HAP-1 (cell line): ENCODE results near the gene ZFP62.

Source experiments
- DNase-seq, 2 experiments: peaks; one replicate each; pipeline ENCODE4 v3.0.0-alpha.2; 2016 to 2020; ENCODE audit warnings: low spot score in 2 of 2
- H3K27me3 ChIP-seq: fragments of 250-450 bp; sonication (Bioruptor Pico); 2 replicates; pipeline ENCODE4 v1.5.1; 2020; ENCODE audit warnings: low read depth, mild to moderate bottlenecking, moderate library complexity
- H3K36me3 ChIP-seq: fragments of 250-450 bp; sonication (Bioruptor Pico); replicated peaks from 2 replicates; pipeline ENCODE4 v1.5.1; 2020; ENCODE audit warnings: mild to moderate bottlenecking
- H3K4me1 ChIP-seq: fragments of 250-450 bp; sonication (Bioruptor Pico); 2 replicates; pipeline ENCODE4 v1.5.1; 2020; ENCODE audit warnings: mild to moderate bottlenecking
- H3K4me3 ChIP-seq: fragments of 250-450 bp; sonication (Bioruptor Pico); 2 replicates; pipeline ENCODE4 v1.5.1; 2020; ENCODE audit warnings: mild to moderate bottlenecking, moderate library complexity
- H3K9me3 ChIP-seq: fragments of 250-450 bp; sonication (Bioruptor Pico); 2 replicates; pipeline ENCODE4 v1.5.1; 2020; ENCODE audit warnings: mild to moderate bottlenecking, moderate library complexity
- in situ Hi-C: fragments of 300-500 bp; cut with MboI; formaldehyde crosslinking; loops from 3 replicates; pipeline ENCODE4 v1.14.3; 2020; ENCODE audit warnings: low sequenced_read_pairs, inconsistent platforms, mixed read lengths

ZFP62 gene

GRCh38 chr5:180853848-180854176, 7.3 kb downstream of the ZFP62 start:
- peaks cover 29% of the 10 kb centered on the region for H3K9me3 ChIP-seq
- H3K36me3 ChIP-seq = peaks cover 32% of the 10 kb centered on the region
- H3K27me3 ChIP-seq = no peaks in the 10 kb centered on the region
- H3K4me3 ChIP-seq = no peak overlapping the region
- in situ Hi-C loops = no loop called here
- no peaks in the 10 kb centered on the region for H3K4me1 ChIP-seq
- DNase-seq = no peak

- in situ Hi-C loops = no loop called here
- no peaks in the 10 kb centered on the region for H3K27me3 ChIP-seq
- H3K4me3 ChIP-seq = no peak overlapping the region
- no peaks in the 10 kb centered on the region for H3K4me1 ChIP-seq
- H3K36me3 ChIP-seq = peaks cover 28% of the 10 kb centered on the region
- no peak for DNase-seq
- H3K9me3 ChIP-seq = peaks cover 29% of the 10 kb centered on the region
Observed at GRCh38 chr5:180853121-180853847, 7.8 kb downstream of the ZFP62 start.

DNA sequence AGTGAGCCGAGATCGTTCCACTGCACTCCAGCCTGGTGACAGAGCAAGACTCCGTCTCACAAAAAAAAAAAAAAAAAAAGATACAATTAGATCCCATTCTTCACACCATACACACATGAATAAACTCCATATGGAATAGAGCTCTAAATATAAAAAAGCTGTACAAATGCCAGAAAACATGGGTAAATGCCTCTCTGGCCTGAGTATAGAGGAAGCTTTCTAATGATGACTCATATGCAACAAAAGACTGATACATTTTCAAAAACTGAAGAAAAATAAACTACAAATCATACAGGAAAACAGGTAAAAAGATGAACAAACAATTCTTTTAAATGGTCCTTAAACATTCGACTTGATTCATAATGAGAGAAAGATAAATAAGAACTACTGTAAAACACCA, 8.6 kb downstream of the ZFP62 start:
- in situ Hi-C loops = no loop called here
- DNase-seq = no peak
- H3K36me3 ChIP-seq = peaks cover 28% of the 10 kb centered on the region
- H3K4me1 ChIP-seq = no peaks in the 10 kb centered on the region
- H3K27me3 ChIP-seq = no peaks in the 10 kb centered on the region
- H3K4me3 ChIP-seq = no peak overlapping the region
- H3K9me3 ChIP-seq = peaks cover 29% of the 10 kb centered on the region

GRCh38 chr5:180850434-180851078, 10.5 kb downstream of the ZFP62 start:
- Histone ChIP-seq H3K9me3 (peaks cover 29% of the 10 kb centered on the region), H3K4me1 (no peaks in the 10 kb centered on the region), H3K4me3 (no peak overlapping the region), H3K36me3 (peaks cover 25% of the 10 kb centered on the region), H3K27me3 (no peaks in the 10 kb centered on the region)
- no peak for DNase-seq
- in situ Hi-C loops = no loop called here

- Histone ChIP-seq H3K36me3 (peaks cover 25% of the 10 kb centered on the region), H3K27me3 (no peaks in the 10 kb centered on the region), H3K9me3 (peaks cover 30% of the 10 kb centered on the region), H3K4me3 (no peak overlapping the region), H3K4me1 (no peaks in the 10 kb centered on the region)
- DNase-seq = no peak
- in situ Hi-C loops = no loop called here
Observed at GRCh38 chr5:180849827-180850226, 11.2 kb downstream of the ZFP62 start.

DNA sequence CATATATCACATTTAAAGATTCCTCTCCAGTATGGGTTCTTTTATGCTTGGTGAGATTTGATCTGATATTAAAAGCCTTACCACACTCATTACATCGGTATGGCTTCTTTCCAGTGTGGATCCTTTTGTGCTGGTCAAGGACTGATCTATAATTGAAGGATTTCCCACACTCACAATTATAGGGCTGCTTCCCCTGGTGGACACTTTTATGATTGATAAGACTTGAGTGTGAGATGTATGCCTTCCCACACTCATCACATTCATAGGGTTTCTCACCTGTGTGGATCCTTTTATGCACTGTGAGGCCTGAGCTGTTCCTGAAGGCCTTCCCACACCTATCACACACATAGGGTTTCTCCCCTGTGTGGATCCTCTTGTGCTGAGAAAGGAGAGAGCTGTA, 12.2 kb downstream of the ZFP62 start:
- in situ Hi-C loops = no loop called here

DNA sequence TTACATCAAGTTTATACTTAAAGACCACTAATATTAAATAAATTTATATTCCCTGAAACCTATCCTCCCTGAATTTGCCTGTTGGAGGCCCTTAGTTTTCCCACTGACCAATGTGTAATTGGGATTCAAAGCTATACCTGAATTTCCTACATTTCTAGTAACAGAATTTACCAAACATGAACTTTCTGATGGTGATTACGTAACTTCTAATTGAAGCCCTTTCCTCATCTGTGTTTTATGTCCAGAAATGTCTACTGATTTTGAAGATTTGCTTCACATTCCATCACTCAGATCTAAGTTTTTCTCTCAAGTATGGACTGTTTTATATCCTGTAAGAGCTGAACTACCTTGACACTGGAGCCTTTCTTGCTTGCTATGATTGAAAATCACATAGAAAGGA, 12.8 kb downstream of the ZFP62 start:
- Histone ChIP-seq H3K27me3 (no peaks in the 10 kb centered on the region), H3K36me3 (peaks cover 25% of the 10 kb centered on the region), H3K9me3 (peaks cover 32% of the 10 kb centered on the region), H3K4me1 (no peaks in the 10 kb centered on the region), H3K4me3 (no peak overlapping the region)
- in situ Hi-C loops = no loop called here
- no peak for DNase-seq

More for the DNA sequence above, 12.2 kb downstream of the ZFP62 start:
- Histone ChIP-seq H3K27me3 (no peaks in the 10 kb centered on the region), H3K4me1 (no peaks in the 10 kb centered on the region), H3K4me3 (no peak overlapping the region), H3K36me3 (peaks cover 25% of the 10 kb centered on the region), H3K9me3 (peaks cover 32% of the 10 kb centered on the region)
- DNase-seq = no peak

- DNase-seq = no peak
- in situ Hi-C loops = no loop called here
- Histone ChIP-seq H3K36me3 (peaks cover 25% of the 10 kb centered on the region), H3K4me3 (no peak overlapping the region), H3K27me3 (no peaks in the 10 kb centered on the region), H3K4me1 (no peaks in the 10 kb centered on the region), H3K9me3 (peaks cover 31% of the 10 kb centered on the region)
Observed at GRCh38 chr5:180847026-180847425, 14.1 kb downstream of the ZFP62 start.

DNA sequence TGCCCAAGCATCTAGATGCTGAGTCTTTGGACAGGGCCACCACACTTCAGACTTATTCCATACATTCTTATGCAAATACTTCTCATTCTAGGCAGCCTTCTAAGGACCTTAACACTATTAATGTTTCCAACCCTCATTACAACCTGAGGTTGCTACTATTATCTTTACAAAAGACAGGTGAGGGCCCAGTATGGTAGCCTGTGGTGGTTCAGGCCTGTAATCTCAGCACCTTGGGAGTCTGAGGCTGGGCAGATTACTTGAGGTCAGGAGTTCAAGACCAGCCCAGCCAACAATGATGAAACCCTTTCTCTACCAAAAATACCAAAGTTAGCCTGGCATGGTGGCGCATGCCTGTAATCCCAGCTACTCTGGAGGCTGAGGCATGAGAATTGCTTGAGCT, 16.2 kb downstream of the ZFP62 start:
- DNase-seq = no peak
- in situ Hi-C loops = no loop called here
- Histone ChIP-seq H3K36me3 (peaks cover 3% of the 10 kb centered on the region), H3K4me3 (no peak overlapping the region), H3K9me3 (peaks cover 9% of the 10 kb centered on the region), H3K27me3 (no peaks in the 10 kb centered on the region), H3K4me1 (no peaks in the 10 kb centered on the region)

- no peaks in the 10 kb centered on the region; the same call in none of the 2 replicates for H3K36me3 ChIP-seq
- no peak overlapping the region for H3K4me3 ChIP-seq
- in situ Hi-C loops = no loop called here
Observed at GRCh38 chr5:180844432-180844831, 16.6 kb downstream of the ZFP62 start.

DNA sequence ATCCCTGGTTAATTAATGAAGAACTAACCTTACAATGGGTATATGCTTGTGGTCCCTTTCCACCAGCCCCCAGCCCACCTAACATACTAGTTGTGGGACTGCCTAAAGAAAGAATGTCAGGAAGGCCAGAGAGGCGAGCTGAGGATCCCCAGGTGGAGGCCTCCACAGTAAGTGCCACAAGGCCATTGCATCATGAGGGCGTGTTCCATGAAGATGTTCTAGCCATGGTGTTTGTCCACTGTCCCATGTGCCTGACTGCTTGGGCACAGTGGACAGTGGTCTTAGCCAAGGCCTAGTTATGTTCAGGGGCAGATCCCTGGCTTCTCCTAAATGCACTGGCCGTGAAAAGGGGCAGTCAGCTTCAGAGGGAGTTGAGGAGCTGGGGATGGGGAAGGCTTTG, 21.1 kb downstream of the ZFP62 start:
- Histone ChIP-seq H3K36me3 (no peaks in the 10 kb centered on the region), H3K27me3 (no peaks in the 10 kb centered on the region), H3K4me1 (no peaks in the 10 kb centered on the region; the same call in 1 of the 2 replicates), H3K9me3 (peaks cover 6% of the 10 kb centered on the region), H3K4me3 (no peak overlapping the region)
- DNase-seq = no peak
- in situ Hi-C loops = no loop called here

More at GRCh38 chr5:180844432-180844831, 16.6 kb downstream of the ZFP62 start:
- DNase-seq = no peak
- Histone ChIP-seq H3K4me1 (no peaks in the 10 kb centered on the region), H3K9me3 (peaks cover 7% of the 10 kb centered on the region), H3K27me3 (no peaks in the 10 kb centered on the region)

- no peak overlapping the region for H3K4me3 ChIP-seq
- H3K4me1 ChIP-seq = no peaks in the 10 kb centered on the region; the same call in 1 of the 2 replicates
- no peaks in the 10 kb centered on the region for H3K27me3 ChIP-seq
- DNase-seq = no peak
- no peaks in the 10 kb centered on the region for H3K36me3 ChIP-seq
- H3K9me3 ChIP-seq = peaks cover 3% of the 10 kb centered on the region; the same call in 1 of the 2 replicates
- in situ Hi-C loops = no loop called here
Observed at GRCh38 chr5:180839227-180839626, 21.8 kb downstream of the ZFP62 start.

DNA sequence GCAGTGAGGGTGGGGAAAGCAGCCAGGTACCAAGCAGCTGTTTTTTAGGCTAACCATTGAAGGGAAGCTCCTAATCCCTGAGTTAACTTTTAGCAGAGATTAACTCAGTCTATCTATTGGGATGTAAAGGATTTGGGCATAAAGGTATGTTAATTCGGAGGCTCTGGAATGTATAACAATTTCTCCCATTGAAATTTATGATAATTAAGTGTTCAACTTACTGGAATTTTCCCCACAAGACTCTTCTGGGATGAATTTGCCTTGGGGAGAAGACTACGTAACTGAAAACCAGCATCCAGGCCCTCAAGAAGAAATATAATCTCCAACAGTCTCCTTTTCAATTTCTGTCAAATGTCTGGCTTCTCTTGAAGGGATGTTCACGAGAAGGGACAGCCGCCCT, 23.6 kb downstream of the ZFP62 start:
- peak; percentile 25 to 68 for DNase-seq
- H3K36me3 ChIP-seq = no peaks in the 10 kb centered on the region
- in situ Hi-C loops = no loop called here

GRCh38 chr5:180832638-180833068, 28.4 kb downstream of the ZFP62 start:
- in situ Hi-C loops = no loop called here
- Histone ChIP-seq H3K27me3 (no peaks in the 10 kb centered on the region), H3K9me3 (peaks cover 8% of the 10 kb centered on the region), H3K4me1 (no peaks in the 10 kb centered on the region; the same call in 1 of the 2 replicates), H3K36me3 (no peaks in the 10 kb centered on the region), H3K4me3 (no peak overlapping the region)
- DNase-seq = no peak

More for the DNA sequence above, 23.6 kb downstream of the ZFP62 start:
- H3K4me1 ChIP-seq = no peaks in the 10 kb centered on the region; the same call in 1 of the 2 replicates
- no peaks in the 10 kb centered on the region for H3K27me3 ChIP-seq
- peaks cover 3% of the 10 kb centered on the region; the same call in 1 of the 2 replicates for H3K9me3 ChIP-seq
- H3K4me3 ChIP-seq = no peak overlapping the region
